Right lobe of liver (tissue), 4 donors: ENCODE results near the gene ATP5IF1.

Experiments used
- CTCF ChIP-seq, 4 donors: fragments of 200-600 bp in 3 of 4; fragments of 450-650 bp in 1 of 4; IDR thresholded peaks; one replicate each; pipeline versions ENCODE4 v1.5.1 to v1.8.0; 2016 to 2022; ENCODE audit warnings: antibody characterized with exemption in 4 of 4, mild to moderate bottlenecking in 2 of 4
- POLR2A ChIP-seq: fragments of 450-650 bp; IDR thresholded peaks from one replicate; pipeline ENCODE4 v1.6.1; 2017; ENCODE audit warnings: antibody characterized with exemption, mild to moderate bottlenecking
- donor health status: DM: no; HTN: no; CAD: no.
- donor health status: DM: no; HTN: no; CAD: no.
- donor health status: DM: no; HTN: yes; CAD: no.

DNA sequence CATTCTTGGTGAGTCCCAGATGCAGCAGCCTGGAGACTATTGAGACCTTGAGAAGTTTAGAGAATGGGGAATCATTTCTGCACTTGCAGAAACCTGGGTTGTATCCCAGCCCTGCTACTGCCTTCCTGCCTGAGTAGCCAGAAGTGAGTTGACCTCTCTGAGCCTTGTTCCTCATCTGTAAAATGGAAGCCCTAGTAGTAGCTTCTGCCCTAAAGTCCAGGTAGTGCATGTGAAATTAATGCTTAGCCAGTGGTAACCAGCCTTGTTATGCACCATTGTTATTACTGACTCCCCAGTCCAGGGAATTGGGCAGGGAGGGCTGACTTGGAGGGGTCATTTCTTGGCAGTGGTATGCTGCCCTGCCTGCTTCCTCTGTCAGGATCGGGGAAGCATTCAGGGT is 29.0 kb downstream of the ATP5IF1 start:
- no peak for TF ChIP-seq CTCF (IDR thresholded peaks at IDR 0.05)
- TF ChIP-seq POLR2A: no peak
